Aorta (tissue), 5 donors: ENCODE data around the gene SLX4IP. TPM values are rescaled to one million over a fixed set of nuclear protein-coding genes. Genes with fewer than 3 reads are reported as not detected.
A peak's percentile ranks its signal among the peaks of the same experiment; 100 is the strongest.

Source experiments
- ATAC-seq: fragments of 200-7000 bp; cut with Tn5 transposase; one replicate; pipeline ENCODE4 v1.9.1; 2022; ENCODE audit warnings: moderate library complexity; ENCODE audit not compliant: low FRiP score
- DNase-seq, 2 donors: peaks; one replicate each; pipeline ENCODE4 v3.0.0-alpha.2; 2020
- H3K27ac ChIP-seq, 2 donors: one replicate each; pipeline ENCODE4 v1.5.1; 2013; ENCODE audit warnings: low read length in 2 of 2, mild to moderate bottlenecking in 2 of 2, moderate library complexity in 2 of 2, control low read depth in 1 of 2, inconsistent platforms in 1 of 2, low read depth in 1 of 2
- H3K27me3 ChIP-seq, 2 donors: one replicate each; pipeline ENCODE4 v1.6.1; 2013; ENCODE audit warnings: control low read depth in 1 of 2, low read length in 1 of 2, mild to moderate bottlenecking in 1 of 2, moderate library complexity in 1 of 2; ENCODE audit not compliant: insufficient read depth in 2 of 2, control insufficient read depth in 1 of 2
- H3K36me3 ChIP-seq, 2 donors: one replicate each; pipeline ENCODE4 v1.6.1; 2013; ENCODE audit warnings: control low read depth in 1 of 2, low read length in 1 of 2, mild to moderate bottlenecking in 1 of 2; ENCODE audit not compliant: insufficient read depth in 2 of 2, control insufficient read depth in 1 of 2
- H3K4me1 ChIP-seq, 2 donors: one replicate each; pipeline ENCODE4 v1.6.1; 2013; ENCODE audit warnings: low read length in 2 of 2, control low read depth in 1 of 2, mild to moderate bottlenecking in 1 of 2, moderate library complexity in 1 of 2; ENCODE audit not compliant: insufficient read depth in 2 of 2, control insufficient read depth in 1 of 2
- H3K4me3 ChIP-seq, 2 donors: one replicate each; pipeline ENCODE4 v1.5.1; 2013; ENCODE audit warnings: low read length in 2 of 2, control low read depth in 1 of 2, mild to moderate bottlenecking in 1 of 2
- H3K9me3 ChIP-seq: one replicate; pipeline ENCODE4 v1.6.1; 2013; ENCODE audit warnings: mild to moderate bottlenecking, low read length; ENCODE audit not compliant: control insufficient read depth
- whole genome bisulfite sequencing, 2 donors: extraction: QIAGEN DNeasy Blood & Tissue Kit; methylation state at CpG; one replicate each; pipeline ENCODE4 v1.1.7; 2013; 5-methylcytosine and 5-hydroxymethylcytosine counted together
- intact Hi-C, 2 donors: fragments of 100-400 bp; cut with DNase I; formaldehyde crosslinking; loops; one replicate each; pipeline versions ENCODE4 v1.14.2 to v1.15.0; 2022
- polyA plus RNA-seq, 2 donors: library from polyadenylated mRNA; stranded (reverse); fragments of 200-250 nt; gene quantifications; one replicate each; pipeline ENCODE4 v1.2.3, GENCODE V29; 2013
- total RNA-seq, 2 donors: library from RNA; stranded (reverse); fragmentation: NEBNext Ultra II Directional; extraction: Animal tissue kit (Norgen Biotek cat#: 25700); gene quantifications; one replicate each; pipeline ENCODE4 v1.2.1, GENCODE V29; 2021
- donor health status: healthy with polysubstance abuse.
- donor health status: Bipolar disorder and iron deficiency.
- donor health status: DM: no; HTN: no; CAD: no.
- donor health status: DM: no; HTN: no; CAD: no.
- donor health status: DM: yes; HTN: yes; CAD: no.

Gene SLX4IP
- total and polyA plus RNA-seq, 4 donors = 1.4 to 5.6 (median 3.3) TPM

DNA sequence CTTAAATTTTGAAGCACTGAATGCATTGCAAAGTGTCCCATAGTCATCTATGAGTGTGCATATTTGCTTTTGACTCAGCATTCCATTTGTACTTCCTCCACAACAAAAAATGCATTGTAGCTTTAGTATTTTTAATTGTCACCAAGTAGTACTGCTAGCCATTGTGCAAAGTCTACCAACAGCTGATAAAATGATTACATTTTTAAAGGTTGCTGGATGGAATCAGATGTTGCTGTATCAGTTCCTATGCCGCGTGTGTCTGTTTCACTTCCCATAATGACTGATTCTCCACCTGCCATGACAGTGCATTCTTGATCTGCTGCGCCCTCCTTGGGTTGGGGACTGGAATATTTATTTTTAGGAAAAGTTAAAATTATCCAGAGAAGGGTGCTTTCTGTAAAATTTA, 41.2 kb downstream of the SLX4IP start:
- peaks cover 2% of the 10 kb centered on the region for H3K9me3 ChIP-seq
- H3K27me3 ChIP-seq = no peaks in the 10 kb centered on the region
- peaks cover 0 to 1% of the 10 kb centered on the region in 2 donors for H3K4me1 ChIP-seq
- intact Hi-C loops = no loop called here
- DNase-seq (no peak), ATAC-seq (no peak)
- no peak overlapping the region for H3K4me3 ChIP-seq
- no peaks in the 10 kb centered on the region for H3K36me3 ChIP-seq
- 91% methylated on average over 3 of the region's 3 CpGs for WGBS, 2 donors
- H3K27ac ChIP-seq = no peak overlapping the region

DNA sequence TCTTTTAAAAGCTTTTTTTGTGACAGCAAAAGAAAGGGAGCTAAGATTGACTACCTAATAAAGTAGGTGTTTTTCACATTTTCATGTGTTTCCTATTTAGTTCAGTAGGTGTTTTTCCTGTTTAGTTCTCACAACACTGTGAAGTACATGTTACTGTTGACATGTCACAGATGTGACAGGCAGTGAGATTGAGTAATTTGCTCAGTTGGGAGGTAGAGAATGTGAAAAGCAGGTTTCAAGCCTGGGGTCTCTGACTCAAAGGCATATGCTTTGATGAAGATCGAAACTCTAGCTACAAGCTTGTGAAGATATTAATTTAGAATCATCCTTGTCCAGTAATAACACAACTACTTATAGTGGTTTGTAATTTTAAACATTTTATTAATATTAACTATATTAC, 43.1 kb downstream of the SLX4IP start:
- H3K36me3 ChIP-seq = no peaks in the 10 kb centered on the region
- H3K27me3 ChIP-seq = no peaks in the 10 kb centered on the region
- 100% methylated on average over 1 of the region's 1 CpG for WGBS, 2 donors
- no peak overlapping the region for H3K27ac ChIP-seq
- ATAC-seq (no peak), DNase-seq (no peak)
- H3K9me3 ChIP-seq = no peaks in the 10 kb centered on the region
- H3K4me3 ChIP-seq = no peak overlapping the region
- peaks cover 0 to 1% of the 10 kb centered on the region in 2 donors for H3K4me1 ChIP-seq
- intact Hi-C loops = no loop called here

DNA sequence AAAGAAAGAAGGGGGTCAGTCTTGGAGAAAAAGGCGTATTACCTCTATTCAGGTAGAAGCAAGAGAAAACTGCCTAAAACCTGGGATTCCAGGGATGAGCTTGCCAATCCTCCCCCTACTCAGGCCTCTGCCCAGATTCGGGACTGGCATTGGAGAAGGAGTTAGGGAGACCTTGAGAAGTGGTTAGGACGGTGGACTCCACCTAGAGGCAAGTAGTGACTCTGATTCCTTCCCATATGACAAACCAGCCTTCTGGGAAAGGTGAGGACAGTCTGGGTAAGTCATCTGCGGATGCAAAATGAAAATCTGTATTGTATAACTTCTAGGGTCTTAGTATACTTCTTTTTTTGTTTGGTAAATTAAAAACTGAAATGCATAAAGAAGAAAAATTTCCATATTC, 43.8 kb downstream of the SLX4IP start:
- H3K36me3 ChIP-seq = no peaks in the 10 kb centered on the region
- H3K9me3 ChIP-seq = no peaks in the 10 kb centered on the region
- no peak overlapping the region for H3K4me3 ChIP-seq
- WGBS, 2 donors = 90 to 94% methylated on average over 4 of the region's 4 CpGs
- peaks cover 0 to 1% of the 10 kb centered on the region in 2 donors for H3K4me1 ChIP-seq
- ATAC-seq = no peak
- DNase-seq = no peak
- H3K27ac ChIP-seq = no peak overlapping the region
- no peaks in the 10 kb centered on the region for H3K27me3 ChIP-seq
- intact Hi-C loops = no loop called here

DNA sequence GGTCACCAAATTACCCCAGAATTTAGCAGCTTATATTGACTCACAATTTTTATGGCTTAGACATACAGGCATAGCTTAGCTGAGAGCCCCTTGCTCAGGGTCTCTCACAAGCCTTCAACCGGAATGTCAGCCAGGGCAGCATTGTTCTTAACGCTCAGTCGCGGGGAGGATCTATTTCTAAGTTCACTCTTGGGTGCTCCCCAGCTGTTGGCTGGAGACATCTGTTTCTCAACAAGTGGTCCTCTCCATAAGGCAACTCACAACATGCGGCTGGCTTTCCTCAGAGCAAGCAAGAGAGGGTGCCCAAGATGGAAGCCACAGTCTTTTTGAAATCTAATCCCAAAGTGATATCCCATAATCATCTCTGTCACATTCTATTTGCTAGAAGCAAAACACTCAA, 46.6 kb downstream of the SLX4IP start:
- H3K27me3 ChIP-seq = no peaks in the 10 kb centered on the region
- DNase-seq (no peak), ATAC-seq (no peak)
- no peak overlapping the region for H3K27ac ChIP-seq
- no peak overlapping the region for H3K4me3 ChIP-seq
- H3K36me3 ChIP-seq = no peaks in the 10 kb centered on the region
- intact Hi-C loops = no loop called here
- no peaks in the 10 kb centered on the region for H3K4me1 ChIP-seq
- 77 to 83% methylated on average over 5 of the region's 5 CpGs for WGBS, 2 donors
- no peaks in the 10 kb centered on the region for H3K9me3 ChIP-seq

DNA sequence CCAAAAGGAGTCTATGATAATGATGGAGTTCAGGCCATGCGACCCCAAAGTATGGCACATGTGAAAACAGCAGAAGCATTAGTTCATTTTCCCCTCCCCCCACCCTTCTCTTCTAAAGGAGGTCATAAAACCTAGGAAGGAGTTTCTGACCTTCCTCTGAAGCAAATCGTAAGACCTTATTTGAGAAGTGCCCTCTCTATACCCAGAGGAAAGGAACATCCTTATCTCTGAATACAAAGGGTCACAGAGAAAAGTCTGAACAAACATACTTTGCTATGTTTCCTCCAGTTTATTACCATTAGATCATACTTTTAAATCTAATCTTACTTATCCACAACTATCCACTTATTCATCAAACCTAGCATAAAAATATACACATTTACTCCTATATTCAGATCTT, 48.6 kb downstream of the SLX4IP start:
- DNase-seq = no peak
- Histone ChIP-seq H3K27ac (no peak overlapping the region), H3K36me3 (no peaks in the 10 kb centered on the region), H3K27me3 (no peaks in the 10 kb centered on the region), H3K9me3 (no peaks in the 10 kb centered on the region), H3K4me1 (no peaks in the 10 kb centered on the region), H3K4me3 (no peak overlapping the region)
- 96 to 98% methylated on average over 2 of the region's 2 CpGs for WGBS, 2 donors
- no peak for ATAC-seq
- intact Hi-C loops = no loop called here

DNA sequence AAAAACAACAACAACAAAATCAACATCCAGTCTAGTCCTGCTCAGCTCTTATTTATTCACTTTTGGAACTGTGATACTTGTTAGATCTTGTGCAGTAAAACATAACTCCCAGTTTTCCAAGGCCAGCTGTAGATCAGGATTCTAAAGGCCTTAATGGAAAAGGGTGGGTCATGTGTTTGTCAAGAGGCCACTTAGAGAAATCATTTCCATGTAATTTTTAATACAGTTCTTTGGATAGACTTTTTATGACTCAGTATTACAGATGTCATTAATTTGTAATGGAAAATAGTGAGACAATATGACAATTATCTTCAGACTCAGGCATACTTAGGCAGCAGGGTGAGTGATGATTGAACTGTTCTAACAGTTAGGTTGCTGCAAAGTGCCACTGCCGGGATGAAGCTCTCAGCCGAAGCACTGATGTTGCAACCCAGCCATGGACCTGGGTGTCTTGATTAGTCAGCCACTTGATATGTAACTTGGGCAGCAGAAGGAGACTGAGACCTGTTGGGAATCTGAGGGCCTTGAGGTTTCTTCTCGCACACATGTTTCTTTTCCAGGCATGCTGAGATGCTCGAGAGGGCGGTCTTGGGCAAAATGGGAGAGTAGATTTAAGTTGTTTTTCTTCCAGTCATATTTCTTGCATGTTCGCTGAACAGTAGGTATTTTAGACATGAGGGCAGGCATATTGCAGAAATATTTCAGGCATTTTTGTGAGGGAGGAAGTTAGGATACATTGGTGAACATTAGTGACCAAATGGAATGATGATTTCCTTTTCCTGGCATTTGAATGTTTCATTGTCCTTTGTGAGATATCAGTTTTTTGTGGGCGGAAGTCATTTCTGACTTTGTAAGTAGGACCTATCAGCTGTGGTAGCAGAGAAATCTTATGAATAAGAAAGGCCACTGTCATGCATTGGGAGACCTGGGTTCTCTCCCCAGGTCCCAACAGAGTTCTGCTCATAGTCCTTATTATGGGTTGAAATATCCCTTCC, 52.3 kb downstream of the SLX4IP start:
- intact Hi-C loops = no loop called here
- H3K4me1 ChIP-seq = no peaks in the 10 kb centered on the region
- 83 to 89% methylated on average over 7 of the region's 7 CpGs for WGBS, 2 donors
- no peak overlapping the region for H3K27ac ChIP-seq
- no peaks in the 10 kb centered on the region for H3K36me3 ChIP-seq
- H3K27me3 ChIP-seq = no peaks in the 10 kb centered on the region
- no peak for ATAC-seq
- H3K4me3 ChIP-seq = no peak overlapping the region
- DNase-seq = peak in 1 of 2 donors; percentile 47
- H3K9me3 ChIP-seq = no peaks in the 10 kb centered on the region

DNA sequence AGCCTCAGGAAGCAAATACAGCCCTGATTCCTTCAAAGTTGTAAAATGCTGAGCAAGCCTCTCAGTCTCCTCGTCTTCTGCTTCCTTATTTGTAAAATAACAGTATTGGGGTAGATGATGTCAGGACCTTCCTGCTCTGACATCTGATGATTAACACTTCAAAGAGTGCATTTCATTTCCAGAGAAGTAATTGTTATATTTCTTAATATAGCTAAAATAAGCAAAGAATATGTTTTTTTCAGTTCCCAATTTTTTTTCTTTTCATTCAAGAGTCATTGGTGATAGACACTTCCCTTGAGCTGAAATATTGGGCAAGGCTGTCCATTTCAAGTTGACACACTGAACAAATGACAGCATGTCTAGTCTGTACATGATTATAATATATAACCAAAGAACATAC, 53.4 kb downstream of the SLX4IP start:
- no peak overlapping the region for H3K27ac ChIP-seq
- no peak overlapping the region for H3K4me3 ChIP-seq
- no peaks in the 10 kb centered on the region for H3K36me3 ChIP-seq
- H3K9me3 ChIP-seq = no peaks in the 10 kb centered on the region
- DNase-seq (no peak), ATAC-seq (no peak)
- 83 to 92% methylated on average over 1 of the region's 1 CpG for WGBS, 2 donors
- H3K27me3 ChIP-seq = no peaks in the 10 kb centered on the region
- no peaks in the 10 kb centered on the region for H3K4me1 ChIP-seq
- intact Hi-C loops = no loop called here

DNA sequence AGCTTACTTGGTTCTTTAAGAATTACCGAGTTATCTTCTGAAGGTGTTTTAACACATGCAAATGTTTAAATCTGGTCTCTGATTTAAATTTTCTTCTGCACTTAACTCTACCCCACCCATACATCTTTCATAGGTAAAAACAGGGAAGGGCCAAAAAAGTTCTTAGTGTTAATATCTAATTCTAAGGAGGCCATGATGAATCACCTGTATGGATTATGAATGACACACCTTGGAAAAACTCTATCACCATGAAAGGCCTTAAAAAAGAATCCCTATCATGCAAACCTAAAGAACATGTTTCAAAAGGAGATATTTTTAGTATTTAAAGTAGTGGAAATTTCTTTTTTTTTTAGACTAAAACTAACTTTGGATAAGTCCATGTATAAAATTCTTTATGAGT, 54.7 kb downstream of the SLX4IP start:
- Histone ChIP-seq H3K4me3 (no peak overlapping the region), H3K4me1 (no peaks in the 10 kb centered on the region), H3K27ac (no peak overlapping the region), H3K27me3 (no peaks in the 10 kb centered on the region), H3K36me3 (no peaks in the 10 kb centered on the region), H3K9me3 (no peaks in the 10 kb centered on the region)
- 95 to 97% methylated on average over 1 of the region's 1 CpG for WGBS, 2 donors
- DNase-seq (no peak), ATAC-seq (no peak)
- intact Hi-C loops = no loop called here

DNA sequence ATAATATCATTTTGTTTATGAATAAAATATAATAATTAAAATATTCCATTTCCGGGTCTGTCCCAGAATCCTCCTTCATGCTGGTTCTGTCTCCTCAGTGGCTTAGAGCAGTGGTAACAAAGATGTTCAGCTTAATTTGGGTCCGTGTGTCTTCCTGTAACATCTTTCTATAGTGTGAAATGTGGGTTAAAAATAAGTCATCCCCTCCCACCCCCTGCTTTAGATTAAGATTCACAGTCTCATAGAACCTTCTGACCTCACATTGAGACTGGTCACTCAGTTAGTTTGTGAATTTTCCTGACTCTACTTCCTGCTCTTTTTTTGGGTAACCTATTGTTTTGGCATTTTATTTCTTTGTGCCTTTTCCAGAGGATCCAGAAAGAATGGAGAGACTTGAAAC, 55.2 kb downstream of the SLX4IP start:
- Histone ChIP-seq H3K27me3 (no peaks in the 10 kb centered on the region), H3K4me3 (no peak overlapping the region), H3K36me3 (no peaks in the 10 kb centered on the region), H3K9me3 (no peaks in the 10 kb centered on the region), H3K27ac (no peak overlapping the region), H3K4me1 (no peaks in the 10 kb centered on the region)
- WGBS, 2 donors = 96% methylated on average over 2 of the region's 2 CpGs
- intact Hi-C loops = no loop called here
- ATAC-seq (no peak), DNase-seq (no peak)
